ENCODE data around the gene GPR108. TPM values are rescaled to one million over a fixed set of nuclear protein-coding genes. Genes with fewer than 3 reads are reported as not detected.
A peak's percentile ranks its signal among the peaks of the same experiment; 100 is the strongest.

GPR108 gene
- polyA plus RNA-seq, 1 donor from 2014 or later, result 24.6 TPM

- TF ChIP-seq EP300 (conservative IDR thresholded peaks at IDR 0.05; ENCODE audit: poor library complexity, severe bottlenecking), result no peak
- no peak for TF ChIP-seq REST (IDR thresholded peaks at IDR 0.05; ENCODE audit: borderline replicate concordance)
- TF ChIP-seq EZH2 (IDR thresholded peaks at IDR 0.05; ENCODE audit: borderline replicate concordance, insufficient read depth, low read length, poor library complexity, severe bottlenecking), result no peak
- TF ChIP-seq MXI1 (conservative IDR thresholded peaks at IDR 0.05; ENCODE audit: poor library complexity, severe bottlenecking), result no peak
- peak; percentile 57 for TF ChIP-seq SMC3 (conservative IDR thresholded peaks at IDR 0.05; ENCODE audit: poor library complexity)
- peak; percentile 38 for TF ChIP-seq RAD21 (conservative IDR thresholded peaks at IDR 0.05)
- TF ChIP-seq TAF1 (IDR thresholded peaks at IDR 0.05; ENCODE audit: low read depth), result no peak
- peak; percentile 65 for TF ChIP-seq CTCF (IDR thresholded peaks at IDR 0.05; ENCODE audit: poor library complexity, severe bottlenecking)
- TF ChIP-seq POLR2AphosphoS5 (IDR thresholded peaks at IDR 0.05), result no peak
- H3K4me2 ChIP-seq (ENCODE audit: low read length), result no peak overlapping the region
- H3K27ac ChIP-seq (ENCODE audit: low read length), result peak overlapping the region; percentile 61
- no peaks in the 10 kb centered on the region for H3K36me3 ChIP-seq (ENCODE audit: insufficient read depth, low read length)
- peak overlapping the region; percentile 33 for H3K4me3 ChIP-seq (ENCODE audit: low read length)
- no peaks in the 10 kb centered on the region for H3K79me2 ChIP-seq (replicated peaks; ENCODE audit: insufficient read depth, low read length)
- H3K9ac ChIP-seq (ENCODE audit: low read length), result peak overlapping the region; percentile 38
- no peaks in the 10 kb centered on the region for H3K9me2 ChIP-seq (ENCODE audit: insufficient read depth, low read length)
- H2AFZ ChIP-seq (ENCODE audit: low read depth, low read length), result peak overlapping the region; percentile 17
- H3F3A ChIP-seq (ENCODE audit: insufficient read depth, low read length, poor library complexity, severe bottlenecking), result no peaks in the 10 kb centered on the region
- peaks cover 8% of the 10 kb centered on the region for H3K27me3 ChIP-seq (ENCODE audit: insufficient read depth, low read depth, low read length)
- H3K9me3 ChIP-seq (ENCODE audit: low read length), result no peaks in the 10 kb centered on the region
- H4K20me1 ChIP-seq (ENCODE audit: insufficient read depth), result no peaks in the 10 kb centered on the region
Observed at GRCh38 chr19:6737873-6738786, 750 bp upstream of the GPR108 start.

- peak overlapping the region; percentile 93 for H3K4me2 ChIP-seq (ENCODE audit: low read length)
- H3K79me2 ChIP-seq (replicated peaks; ENCODE audit: insufficient read depth, low read length), result no peaks in the 10 kb centered on the region
- H3K4me3 ChIP-seq (ENCODE audit: low read length), result peak overlapping the region; percentile 74
- no peaks in the 10 kb centered on the region for H3K9me2 ChIP-seq (ENCODE audit: insufficient read depth, low read length)
- no peaks in the 10 kb centered on the region for H3K36me3 ChIP-seq (ENCODE audit: insufficient read depth, low read length)
- peak overlapping the region; percentile 80 for H3K9ac ChIP-seq (ENCODE audit: low read length)
- H3K9me3 ChIP-seq (ENCODE audit: low read length), result no peaks in the 10 kb centered on the region
- peaks cover 8% of the 10 kb centered on the region for H3K27me3 ChIP-seq (ENCODE audit: insufficient read depth, low read depth, low read length)
- no peak for TF ChIP-seq SMC3 (conservative IDR thresholded peaks at IDR 0.05; ENCODE audit: poor library complexity)
- TF ChIP-seq CTCF (IDR thresholded peaks at IDR 0.05; ENCODE audit: poor library complexity, severe bottlenecking), result no peak
- TF ChIP-seq EP300 (conservative IDR thresholded peaks at IDR 0.05; ENCODE audit: poor library complexity, severe bottlenecking), result no peak
- TF ChIP-seq TAF1 (IDR thresholded peaks at IDR 0.05; ENCODE audit: low read depth), result no peak
- no peak for TF ChIP-seq RAD21 (conservative IDR thresholded peaks at IDR 0.05)
- no peak for TF ChIP-seq POLR2AphosphoS5 (IDR thresholded peaks at IDR 0.05)
- TF ChIP-seq REST (IDR thresholded peaks at IDR 0.05; ENCODE audit: borderline replicate concordance), result no peak
- TF ChIP-seq MXI1 (conservative IDR thresholded peaks at IDR 0.05; ENCODE audit: poor library complexity, severe bottlenecking), result no peak
- H2AFZ ChIP-seq (ENCODE audit: low read depth, low read length), result peak overlapping the region; percentile 56
- no peaks in the 10 kb centered on the region for H3F3A ChIP-seq (ENCODE audit: insufficient read depth, low read length, poor library complexity, severe bottlenecking)
- no peaks in the 10 kb centered on the region for H4K20me1 ChIP-seq (ENCODE audit: insufficient read depth)
- peak overlapping the region; percentile 92 for H3K27ac ChIP-seq (ENCODE audit: low read length)
Observed at GRCh38 chr19:6736917-6737283, 480 bp downstream of the GPR108 start.
